Measurements from ENCODE around the gene VWA5B1.

DNA sequence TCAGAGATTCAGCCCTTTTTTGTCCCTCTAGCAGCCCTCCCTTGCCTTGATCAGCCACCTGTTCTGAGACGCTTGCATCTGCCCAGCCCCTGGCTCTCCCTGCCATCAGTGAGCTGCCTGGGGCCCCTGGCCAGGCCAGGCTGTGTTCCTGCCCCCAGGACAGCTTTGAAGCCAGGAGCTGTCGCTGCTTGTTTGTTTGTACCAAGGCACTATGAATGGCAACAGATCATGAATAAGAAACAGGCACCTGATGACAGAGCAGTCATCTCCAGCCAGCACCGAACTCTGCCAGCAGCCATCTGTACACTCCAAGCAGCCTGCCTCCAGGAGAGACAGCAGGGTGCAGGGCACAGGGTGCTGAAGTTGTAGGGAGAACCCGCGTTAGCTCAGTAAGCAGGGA, 8.1 kb upstream of the VWA5B1 start:
- TF ChIP-seq, protein P1, sequence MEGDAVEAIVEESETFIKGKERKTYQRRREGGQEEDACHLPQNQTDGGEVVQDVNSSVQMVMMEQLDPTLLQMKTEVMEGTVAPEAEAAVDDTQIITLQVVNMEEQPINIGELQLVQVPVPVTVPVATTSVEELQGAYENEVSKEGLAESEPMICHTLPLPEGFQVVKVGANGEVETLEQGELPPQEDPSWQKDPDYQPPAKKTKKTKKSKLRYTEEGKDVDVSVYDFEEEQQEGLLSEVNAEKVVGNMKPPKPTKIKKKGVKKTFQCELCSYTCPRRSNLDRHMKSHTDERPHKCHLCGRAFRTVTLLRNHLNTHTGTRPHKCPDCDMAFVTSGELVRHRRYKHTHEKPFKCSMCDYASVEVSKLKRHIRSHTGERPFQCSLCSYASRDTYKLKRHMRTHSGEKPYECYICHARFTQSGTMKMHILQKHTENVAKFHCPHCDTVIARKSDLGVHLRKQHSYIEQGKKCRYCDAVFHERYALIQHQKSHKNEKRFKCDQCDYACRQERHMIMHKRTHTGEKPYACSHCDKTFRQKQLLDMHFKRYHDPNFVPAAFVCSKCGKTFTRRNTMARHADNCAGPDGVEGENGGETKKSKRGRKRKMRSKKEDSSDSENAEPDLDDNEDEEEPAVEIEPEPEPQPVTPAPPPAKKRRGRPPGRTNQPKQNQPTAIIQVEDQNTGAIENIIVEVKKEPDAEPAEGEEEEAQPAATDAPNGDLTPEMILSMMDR (IDR thresholded peaks at IDR 0.05) = no peak
- no peak for TF ChIP-seq POLR2A (IDR thresholded peaks at IDR 0.05)
